Gastrocnemius medialis (tissue), 4 donors: ENCODE data around the gene DNAH17. TPM values are rescaled to one million over a fixed set of nuclear protein-coding genes. Genes with fewer than 3 reads are reported as not detected.

Source experiments
- ATAC-seq, 2 donors: fragments of 150-250 bp; one replicate each; pipeline ENCODE4 v1.9.1; 2016
- DNase-seq, 2 donors: peaks; one replicate each; pipeline ENCODE4 v3.0.0-alpha.2; 2019
- H3K27ac ChIP-seq, 4 donors: fragments of 200-600 bp; sonication (generic); 1 replicate in 1 of 4; 2 replicates in 3 of 4; pipeline ENCODE4 v1.5.1; 2016 to 2018; ENCODE audit warnings: mild to moderate bottlenecking in 2 of 4, moderate library complexity in 1 of 4
- H3K27me3 ChIP-seq, 3 donors: fragments of 200-600 bp; sonication (generic) in 2 of 3; 1 replicate in 1 of 3; 2 replicates in 2 of 3; pipeline versions ENCODE4 v1.5.1 to v1.6.0; 2016 to 2019; ENCODE audit warnings: mild to moderate bottlenecking in 1 of 3, moderate library complexity in 1 of 3
- H3K36me3 ChIP-seq, 2 donors: fragments of 200-600 bp; sonication (generic) in 1 of 2; one replicate each; pipeline ENCODE4 v1.5.1; 2017 to 2018
- H3K4me1 ChIP-seq, 2 donors: fragments of 200-600 bp; sonication (generic) in 1 of 2; one replicate each; pipeline ENCODE4 v1.5.1; 2016 to 2017; ENCODE audit warnings: mild to moderate bottlenecking in 2 of 2
- H3K4me3 ChIP-seq, 4 donors: fragments of 200-600 bp; sonication (generic) in 3 of 4; 1 replicate in 1 of 4; 2 replicates in 3 of 4; pipeline ENCODE4 v1.5.1; 2016 to 2019; ENCODE audit warnings: mild to moderate bottlenecking in 2 of 4
- H3K9me3 ChIP-seq, 3 donors: fragments of 200-600 bp; sonication (generic) in 2 of 3; 1 replicate in 1 of 3; 2 replicates in 2 of 3; pipeline ENCODE4 v1.5.1; 2016 to 2019
- POLR2A ChIP-seq, 2 donors: fragments of 450-650 bp; IDR thresholded peaks; one replicate each; pipeline ENCODE4 v1.6.1; 2017; ENCODE audit warnings: antibody characterized with exemption in 2 of 2, mild to moderate bottlenecking in 2 of 2, moderate library complexity in 2 of 2
- in situ Hi-C, 4 donors: fragments of 200-750 bp; cut with MboI; loops; one replicate each; pipeline versions ENCODE4 v1.15.0 to v1.8.0; 2017; ENCODE audit warnings: low sequenced_read_pairs in 4 of 4
- intact Hi-C: fragments of 100-400 bp; cut with DNase I; formaldehyde crosslinking; loops from one replicate; pipeline ENCODE4 v1.15.1; 2023; ENCODE audit warnings: low total_unique reads
- total RNA-seq, 4 donors: library from RNA; depleted of rRNA; stranded (reverse); fragments of >200 nt; gene quantifications; one replicate each; pipeline versions ENCODE4 v1.1.0 to v1.2.3, GENCODE V29; 2016
- TF ChIP-seq, protein P1 (sequence below), 5 experiments: fragments of 450-650 bp in 3 of 5; fragments of 200-600 bp in 2 of 5; sonication (generic) in 2 of 5; IDR thresholded peaks in 4 of 5; conservative IDR thresholded peaks in 1 of 5; 1 replicate in 4 of 5; 2 replicates in 1 of 5; pipeline ENCODE4 v1.5.1; 2016 to 2019; ENCODE audit warnings: antibody characterized with exemption in 5 of 5, mild to moderate bottlenecking in 3 of 5, moderate library complexity in 3 of 5

DNAH17 gene
- total RNA-seq, 4 donors from 2014 or later: 0.56 TPM; not detected in 3

DNA sequence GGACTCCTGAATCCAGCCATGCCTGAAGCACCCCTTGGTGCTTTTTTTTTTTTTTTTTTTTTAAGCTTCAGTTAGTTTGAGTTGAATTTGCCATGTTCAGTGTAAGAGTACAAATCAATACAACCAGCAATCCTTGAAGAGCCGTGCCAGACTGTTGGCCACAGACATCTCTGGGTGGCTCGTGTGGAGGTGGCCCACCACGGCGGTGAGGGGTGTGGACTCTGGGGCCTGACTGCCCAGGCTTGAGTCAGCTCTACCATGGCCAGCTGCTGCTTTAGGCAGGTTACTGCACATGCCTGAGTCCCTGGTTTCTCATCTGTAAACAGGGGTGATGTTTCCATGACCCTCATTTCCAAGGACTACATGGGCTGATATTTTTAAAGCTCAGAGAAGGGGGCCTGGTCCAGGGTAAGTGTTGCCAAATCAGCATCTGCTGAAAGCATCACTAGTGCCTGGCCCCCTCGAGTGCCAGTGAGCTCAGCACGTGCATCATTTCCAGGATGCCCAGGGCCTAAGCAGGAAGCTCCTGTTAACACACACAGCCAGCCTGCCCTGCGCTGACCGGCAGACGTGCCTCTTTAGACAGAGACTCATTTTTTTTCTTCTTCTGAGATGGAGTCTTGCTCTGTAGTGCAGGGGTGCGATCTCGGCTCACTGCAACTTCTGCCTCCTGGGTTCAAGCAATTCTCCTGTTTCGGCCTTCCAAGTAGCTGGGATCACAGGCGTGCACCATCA lies 90.1 kb downstream of the DNAH17 start:
- no peak for DNase-seq
- Histone ChIP-seq H3K27me3 (peaks cover 3 to 8% (median 3%) of the 10 kb centered on the region in 3 donors), H3K36me3 (no peaks in the 10 kb centered on the region), H3K4me3 (no peak overlapping the region), H3K4me1 (no peaks in the 10 kb centered on the region), H3K27ac (no peak overlapping the region), H3K9me3 (no peaks in the 10 kb centered on the region)
- in situ Hi-C loops: loop anchor here in 2 of 4 donors (25.0 kb wide), 1 partner anchor 325 kb away; no protein-coding TSS in a partner anchor
- TF ChIP-seq, protein P1, sequence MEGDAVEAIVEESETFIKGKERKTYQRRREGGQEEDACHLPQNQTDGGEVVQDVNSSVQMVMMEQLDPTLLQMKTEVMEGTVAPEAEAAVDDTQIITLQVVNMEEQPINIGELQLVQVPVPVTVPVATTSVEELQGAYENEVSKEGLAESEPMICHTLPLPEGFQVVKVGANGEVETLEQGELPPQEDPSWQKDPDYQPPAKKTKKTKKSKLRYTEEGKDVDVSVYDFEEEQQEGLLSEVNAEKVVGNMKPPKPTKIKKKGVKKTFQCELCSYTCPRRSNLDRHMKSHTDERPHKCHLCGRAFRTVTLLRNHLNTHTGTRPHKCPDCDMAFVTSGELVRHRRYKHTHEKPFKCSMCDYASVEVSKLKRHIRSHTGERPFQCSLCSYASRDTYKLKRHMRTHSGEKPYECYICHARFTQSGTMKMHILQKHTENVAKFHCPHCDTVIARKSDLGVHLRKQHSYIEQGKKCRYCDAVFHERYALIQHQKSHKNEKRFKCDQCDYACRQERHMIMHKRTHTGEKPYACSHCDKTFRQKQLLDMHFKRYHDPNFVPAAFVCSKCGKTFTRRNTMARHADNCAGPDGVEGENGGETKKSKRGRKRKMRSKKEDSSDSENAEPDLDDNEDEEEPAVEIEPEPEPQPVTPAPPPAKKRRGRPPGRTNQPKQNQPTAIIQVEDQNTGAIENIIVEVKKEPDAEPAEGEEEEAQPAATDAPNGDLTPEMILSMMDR (IDR thresholded peaks at IDR 0.05 in 4 of 5, conservative IDR thresholded peaks at IDR 0.05 in 1 of 5): no peak
- TF ChIP-seq POLR2A (IDR thresholded peaks at IDR 0.05): no peak
- intact Hi-C loops: no loop called here
- ATAC-seq: no peak

DNA sequence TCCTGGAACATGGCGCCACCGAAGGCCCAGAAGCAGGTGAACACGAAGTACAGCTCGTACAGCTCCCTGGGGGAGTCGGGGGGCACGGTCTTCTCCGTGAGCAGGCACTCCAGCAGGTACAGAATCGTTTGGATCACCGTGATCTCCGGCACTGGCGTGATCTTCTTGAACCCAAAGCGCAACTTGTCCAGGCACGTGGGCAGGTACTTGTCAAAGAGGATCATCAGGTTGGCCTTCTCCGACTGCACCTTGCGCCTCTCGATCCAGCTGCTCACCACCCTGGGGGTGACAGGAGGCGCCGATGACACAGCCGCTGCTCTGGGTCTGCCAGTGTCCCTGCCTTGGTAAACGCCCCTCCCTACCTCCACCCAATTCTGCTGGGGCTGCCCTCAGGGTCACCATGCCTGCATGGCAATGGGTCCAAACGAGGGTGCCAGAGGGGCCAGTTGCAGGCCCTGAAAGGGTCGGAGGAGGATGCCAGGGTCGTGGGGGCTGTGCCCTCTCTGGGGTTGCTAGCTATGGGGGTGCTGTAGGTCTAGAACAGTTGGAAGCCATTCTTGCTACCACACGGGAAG lies 90.9 kb downstream of the DNAH17 start:
- Histone ChIP-seq H3K27me3 (peaks cover 3 to 8% (median 3%) of the 10 kb centered on the region in 3 donors), H3K4me3 (no peak overlapping the region), H3K36me3 (no peaks in the 10 kb centered on the region), H3K9me3 (no peaks in the 10 kb centered on the region), H3K4me1 (no peaks in the 10 kb centered on the region), H3K27ac (no peak overlapping the region)
- intact Hi-C loops (no loop called here), in situ Hi-C loops (loop anchor here in 2 of 4 donors (25.0 kb wide), 1 partner anchor 326 kb away; no protein-coding TSS in a partner anchor)
- TF ChIP-seq, protein P1 (IDR thresholded peaks at IDR 0.05 in 4 of 5, conservative IDR thresholded peaks at IDR 0.05 in 1 of 5): no peak
- no peak for TF ChIP-seq POLR2A (IDR thresholded peaks at IDR 0.05)
- no peak for DNase-seq
- no peak for ATAC-seq

DNA sequence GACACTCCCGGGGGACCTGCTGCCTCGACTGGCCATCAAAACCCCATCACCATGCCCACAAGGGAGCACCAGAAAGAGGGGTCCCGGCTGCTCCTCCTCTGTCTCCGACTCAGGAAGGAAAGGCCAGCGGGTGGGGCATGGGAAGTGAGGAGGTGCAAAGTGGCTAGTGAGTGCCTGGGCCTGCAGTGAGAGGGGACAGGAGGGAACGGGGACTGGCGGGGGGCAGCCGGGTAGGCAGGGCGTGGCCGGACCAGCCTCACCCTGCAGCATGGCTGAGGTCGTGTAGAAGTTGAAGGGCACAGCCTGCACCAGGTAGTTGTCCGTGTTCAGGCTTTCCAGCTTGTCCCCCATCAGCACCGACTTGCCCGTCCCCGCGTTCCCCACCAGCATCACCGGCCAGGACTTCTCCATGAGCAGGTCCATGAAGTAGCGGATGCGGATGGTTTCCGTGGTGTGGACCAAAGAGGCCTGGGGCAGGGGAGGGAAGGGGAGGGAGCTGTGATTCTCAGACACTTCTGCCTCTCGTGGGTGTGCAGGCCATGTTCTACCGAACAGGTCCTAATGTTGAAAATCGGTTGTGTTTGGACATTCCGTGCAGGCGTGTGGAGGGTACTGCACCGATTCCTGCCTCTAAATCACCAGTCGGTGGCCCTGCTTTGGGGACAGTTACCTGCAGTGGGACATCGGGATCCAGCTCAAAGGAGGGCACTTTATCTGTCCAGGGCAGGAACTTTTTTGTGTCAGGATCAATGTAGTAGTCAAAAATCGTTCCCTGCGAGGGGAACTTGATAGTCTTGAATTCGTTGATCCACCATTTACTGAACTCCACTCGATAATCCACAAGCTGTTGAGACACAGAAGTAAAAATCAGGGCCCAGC lies 91.7 kb downstream of the DNAH17 start:
- H3K4me1 ChIP-seq: no peaks in the 10 kb centered on the region
- TF ChIP-seq, protein P1 (IDR thresholded peaks at IDR 0.05 in 4 of 5, conservative IDR thresholded peaks at IDR 0.05 in 1 of 5): no peak
- no peak for TF ChIP-seq POLR2A (IDR thresholded peaks at IDR 0.05)
- H3K27me3 ChIP-seq: peaks cover 3 to 8% (median 3%) of the 10 kb centered on the region in 3 donors
- H3K27ac ChIP-seq: no peak overlapping the region
- in situ Hi-C loops (loop anchor here in 2 of 4 donors (25.0 kb wide), 1 partner anchor 327 kb away; no protein-coding TSS in a partner anchor), intact Hi-C loops (no loop called here)
- no peaks in the 10 kb centered on the region for H3K36me3 ChIP-seq
- no peaks in the 10 kb centered on the region for H3K9me3 ChIP-seq
- no peak overlapping the region for H3K4me3 ChIP-seq
- ATAC-seq: no peak
- no peak for DNase-seq

DNA sequence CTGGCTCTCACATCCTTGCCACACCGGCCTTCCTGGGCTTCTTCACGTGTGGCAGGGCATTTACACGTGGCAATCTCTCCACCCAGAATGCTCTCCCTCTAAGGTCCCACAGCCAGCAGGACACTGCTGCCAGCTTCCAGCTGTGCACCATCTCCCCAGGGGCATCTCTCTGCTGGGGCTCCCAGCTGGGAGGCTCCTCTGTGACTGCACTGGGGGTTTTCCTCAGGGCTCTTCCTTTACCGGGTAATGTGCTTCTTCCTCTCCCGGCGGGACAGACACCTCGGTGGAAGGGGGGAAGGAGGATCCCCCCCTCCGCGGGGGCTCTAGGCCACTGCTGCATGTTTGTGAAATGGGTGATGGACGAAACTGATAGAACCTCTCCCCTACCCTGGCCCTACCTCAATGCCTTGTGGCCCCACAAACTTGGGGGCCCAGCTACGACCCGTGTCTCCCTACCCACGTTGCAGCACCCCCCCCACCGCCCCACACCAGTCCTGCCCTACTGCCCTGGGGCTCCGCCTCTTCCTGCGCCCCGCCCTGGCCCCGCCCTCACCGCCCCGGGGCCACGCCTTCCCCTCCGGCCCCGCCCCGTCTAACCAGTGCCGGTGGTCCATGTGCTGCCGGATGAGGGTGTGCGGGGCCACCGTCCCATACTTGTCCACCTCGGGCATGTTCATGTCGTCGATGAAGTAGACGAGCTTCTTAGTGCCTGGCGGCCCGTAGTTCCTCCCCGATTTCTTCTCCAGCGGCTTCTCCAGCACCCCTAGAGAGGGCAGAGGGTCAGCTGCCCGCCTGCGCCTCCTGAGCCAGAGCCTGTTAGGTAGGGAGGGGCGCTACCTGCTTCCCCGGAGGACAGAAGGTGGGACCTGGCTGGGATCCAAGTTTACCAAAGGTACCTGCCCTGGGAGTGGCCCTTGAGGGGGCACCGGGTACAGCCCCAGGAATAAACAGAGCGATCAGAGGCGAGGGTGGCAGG lies 92.6 kb downstream of the DNAH17 start:
- in situ Hi-C loops: loop anchor here in 2 of 4 donors (25.0 kb wide), 1 partner anchor 328 kb away; no protein-coding TSS in a partner anchor
- H3K4me1 ChIP-seq: no peaks in the 10 kb centered on the region
- intact Hi-C loops: no loop called here
- ATAC-seq (no peak), DNase-seq (no peak)
- H3K36me3 ChIP-seq: no peaks in the 10 kb centered on the region
- peaks cover 3 to 8% (median 3%) of the 10 kb centered on the region in 3 donors for H3K27me3 ChIP-seq
- no peak for TF ChIP-seq POLR2A (IDR thresholded peaks at IDR 0.05)
- TF ChIP-seq, protein P1 (IDR thresholded peaks at IDR 0.05 in 4 of 5, conservative IDR thresholded peaks at IDR 0.05 in 1 of 5): no peak
- H3K9me3 ChIP-seq: no peaks in the 10 kb centered on the region
- H3K27ac ChIP-seq: no peak overlapping the region
- peak overlapping the region in 1 of 4 donors; percentile 13 for H3K4me3 ChIP-seq
